Measurements from ENCODE around the gene TMTC2. TPM values are rescaled to one million over a fixed set of nuclear protein-coding genes. Genes with fewer than 3 reads are reported as not detected.

The TMTC2 gene
- total RNA-seq, 1 donor from 2014 or later = 31.4 TPM

GRCh38 chr12:82780517-82780916 is 93.8 kb downstream of the TMTC2 start:
- Histone ChIP-seq H3K27me3 (ENCODE audit: low read depth) (no peaks in the 10 kb centered on the region), H3K4me1 (no peaks in the 10 kb centered on the region), H3K36me3 (no peaks in the 10 kb centered on the region), H3K4me3 (no peak overlapping the region), H3K27ac (no peak overlapping the region), H3K9me3 (no peaks in the 10 kb centered on the region)
- TF ChIP-seq CTCF (IDR thresholded peaks at IDR 0.05) = no peak
- intact Hi-C loops (cut with DNase I) = no loop called here
- DNase-seq (no peak), ATAC-seq (no peak)

- Histone ChIP-seq H3K27ac (no peak overlapping the region), H3K27me3 (ENCODE audit: low read depth) (no peaks in the 10 kb centered on the region), H3K4me3 (no peak overlapping the region), H3K36me3 (no peaks in the 10 kb centered on the region), H3K4me1 (peaks cover 3% of the 10 kb centered on the region), H3K9me3 (no peaks in the 10 kb centered on the region)
- DNase-seq (no peak), ATAC-seq (no peak)
- TF ChIP-seq CTCF (IDR thresholded peaks at IDR 0.05) = no peak
- intact Hi-C loops (cut with DNase I) = no loop called here
Measured at GRCh38 chr12:82781309-82781997, 94.7 kb downstream of the TMTC2 start.

- Histone ChIP-seq H3K27me3 (ENCODE audit: low read depth) (no peaks in the 10 kb centered on the region), H3K36me3 (no peaks in the 10 kb centered on the region), H3K4me3 (no peak overlapping the region), H3K27ac (no peak overlapping the region), H3K4me1 (peaks cover 3% of the 10 kb centered on the region), H3K9me3 (no peaks in the 10 kb centered on the region)
- intact Hi-C loops (cut with DNase I) = no loop called here
- ATAC-seq (no peak), DNase-seq (no peak)
- no peak for TF ChIP-seq CTCF (IDR thresholded peaks at IDR 0.05)
Measured at GRCh38 chr12:82783435-82783834, 96.7 kb downstream of the TMTC2 start.

DNA sequence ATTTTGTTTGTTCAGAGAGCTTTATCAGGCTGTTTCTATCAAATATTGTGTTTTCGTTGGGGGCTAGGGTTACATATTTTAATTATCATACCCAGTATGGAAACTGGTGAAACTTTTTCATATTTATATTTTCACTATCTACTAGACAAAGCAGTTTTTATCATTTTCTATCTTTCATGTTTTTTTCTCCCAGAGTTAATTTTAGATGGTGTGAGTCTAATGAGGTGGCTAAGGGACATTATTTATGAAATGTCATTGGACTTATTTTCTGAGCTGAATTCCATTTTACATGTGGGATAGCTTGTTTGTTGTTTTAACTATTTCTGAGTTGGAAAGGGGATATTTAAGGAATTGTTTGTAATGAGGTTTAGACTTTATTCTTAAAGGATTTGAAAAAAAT is 100.3 kb downstream of the TMTC2 start:
- Histone ChIP-seq H3K27me3 (ENCODE audit: low read depth) (no peaks in the 10 kb centered on the region), H3K36me3 (no peaks in the 10 kb centered on the region), H3K4me3 (no peak overlapping the region), H3K27ac (no peak overlapping the region), H3K9me3 (no peaks in the 10 kb centered on the region), H3K4me1 (peaks cover 3% of the 10 kb centered on the region)
- no peak for DNase-seq
- ATAC-seq = no peak
- intact Hi-C loops (cut with DNase I) = no loop called here
- no peak for TF ChIP-seq CTCF (IDR thresholded peaks at IDR 0.05)

DNA sequence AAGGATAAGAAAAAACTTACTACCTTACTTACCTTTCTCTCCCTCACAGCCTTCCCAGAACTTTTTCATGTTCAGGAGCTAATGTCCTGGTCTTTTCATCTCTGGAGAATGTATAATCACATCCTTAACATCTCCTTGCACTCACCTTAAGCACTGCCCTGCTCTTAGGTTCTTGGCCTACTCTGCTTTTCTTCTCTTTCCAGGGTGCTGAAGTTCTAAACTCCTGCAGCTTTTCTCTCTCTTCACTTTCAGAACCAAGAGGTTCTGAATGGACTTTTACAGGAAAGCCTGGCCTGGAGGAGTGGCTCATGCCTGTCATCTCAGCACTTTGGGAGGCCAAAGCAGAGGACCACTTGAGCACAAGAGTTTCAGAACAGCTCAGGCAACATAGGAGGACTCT is 101.9 kb downstream of the TMTC2 start:
- intact Hi-C loops (cut with DNase I) = no loop called here

More for the DNA sequence above, 101.9 kb downstream of the TMTC2 start:
- Histone ChIP-seq H3K27ac (no peak overlapping the region), H3K27me3 (ENCODE audit: low read depth) (no peaks in the 10 kb centered on the region), H3K36me3 (peaks cover 4% of the 10 kb centered on the region), H3K9me3 (no peaks in the 10 kb centered on the region), H3K4me3 (no peak overlapping the region), H3K4me1 (peaks cover 3% of the 10 kb centered on the region)
- no peak for TF ChIP-seq CTCF (IDR thresholded peaks at IDR 0.05)
- DNase-seq (no peak), ATAC-seq (no peak)

Data from lower lobe of right lung (tissue), 2 donors.